Measurements from ENCODE around the gene FERD3L. TPM values are rescaled to one million over a fixed set of nuclear protein-coding genes. Genes with fewer than 3 reads are reported as not detected.
A peak's percentile ranks its signal among the peaks of the same experiment; 100 is the strongest.

Gene FERD3L
- total and polyA plus RNA-seq, 2 experiments from 2014 or later = not detected

DNA sequence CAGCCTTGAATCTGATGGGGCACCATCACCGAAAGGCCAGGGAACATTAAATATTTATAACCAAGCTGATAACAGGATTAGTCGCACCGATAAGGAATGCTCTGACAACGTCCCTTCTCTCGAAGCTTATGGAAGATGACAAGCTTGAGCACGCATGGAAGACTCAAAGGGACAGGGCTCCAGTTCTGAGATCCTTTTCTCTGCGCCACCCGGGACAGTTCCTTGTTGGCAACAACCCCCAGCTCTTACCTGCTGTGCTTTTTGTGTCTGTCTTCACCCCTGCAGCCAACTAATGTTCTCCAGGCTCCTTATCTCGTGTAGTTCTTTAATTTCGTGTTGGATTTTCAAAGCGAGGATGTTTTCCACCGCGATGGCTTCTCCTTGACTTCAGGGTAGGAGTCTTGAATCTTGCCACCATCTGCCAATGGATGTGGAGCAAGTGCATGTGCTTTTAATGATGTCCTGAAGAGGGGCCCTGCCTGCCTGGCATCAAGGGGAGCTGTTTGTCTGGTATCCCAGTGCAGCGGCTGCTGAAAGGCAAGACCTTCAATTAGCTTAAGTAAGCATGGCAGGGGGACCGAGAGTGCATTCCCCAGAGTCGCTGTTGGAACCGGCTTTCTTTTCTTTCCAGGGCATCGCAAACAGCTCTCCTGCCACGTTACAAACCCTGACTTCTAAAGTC, 354 bp upstream of the FERD3L start (continued):
- TF ChIP-seq, protein P1, sequence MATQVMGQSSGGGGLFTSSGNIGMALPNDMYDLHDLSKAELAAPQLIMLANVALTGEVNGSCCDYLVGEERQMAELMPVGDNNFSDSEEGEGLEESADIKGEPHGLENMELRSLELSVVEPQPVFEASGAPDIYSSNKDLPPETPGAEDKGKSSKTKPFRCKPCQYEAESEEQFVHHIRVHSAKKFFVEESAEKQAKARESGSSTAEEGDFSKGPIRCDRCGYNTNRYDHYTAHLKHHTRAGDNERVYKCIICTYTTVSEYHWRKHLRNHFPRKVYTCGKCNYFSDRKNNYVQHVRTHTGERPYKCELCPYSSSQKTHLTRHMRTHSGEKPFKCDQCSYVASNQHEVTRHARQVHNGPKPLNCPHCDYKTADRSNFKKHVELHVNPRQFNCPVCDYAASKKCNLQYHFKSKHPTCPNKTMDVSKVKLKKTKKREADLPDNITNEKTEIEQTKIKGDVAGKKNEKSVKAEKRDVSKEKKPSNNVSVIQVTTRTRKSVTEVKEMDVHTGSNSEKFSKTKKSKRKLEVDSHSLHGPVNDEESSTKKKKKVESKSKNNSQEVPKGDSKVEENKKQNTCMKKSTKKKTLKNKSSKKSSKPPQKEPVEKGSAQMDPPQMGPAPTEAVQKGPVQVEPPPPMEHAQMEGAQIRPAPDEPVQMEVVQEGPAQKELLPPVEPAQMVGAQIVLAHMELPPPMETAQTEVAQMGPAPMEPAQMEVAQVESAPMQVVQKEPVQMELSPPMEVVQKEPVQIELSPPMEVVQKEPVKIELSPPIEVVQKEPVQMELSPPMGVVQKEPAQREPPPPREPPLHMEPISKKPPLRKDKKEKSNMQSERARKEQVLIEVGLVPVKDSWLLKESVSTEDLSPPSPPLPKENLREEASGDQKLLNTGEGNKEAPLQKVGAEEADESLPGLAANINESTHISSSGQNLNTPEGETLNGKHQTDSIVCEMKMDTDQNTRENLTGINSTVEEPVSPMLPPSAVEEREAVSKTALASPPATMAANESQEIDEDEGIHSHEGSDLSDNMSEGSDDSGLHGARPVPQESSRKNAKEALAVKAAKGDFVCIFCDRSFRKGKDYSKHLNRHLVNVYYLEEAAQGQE (IDR thresholded peaks at IDR 0.05; ENCODE audit: unreplicated experiment) = peak; percentile 27
- TF ChIP-seq, protein P2, sequence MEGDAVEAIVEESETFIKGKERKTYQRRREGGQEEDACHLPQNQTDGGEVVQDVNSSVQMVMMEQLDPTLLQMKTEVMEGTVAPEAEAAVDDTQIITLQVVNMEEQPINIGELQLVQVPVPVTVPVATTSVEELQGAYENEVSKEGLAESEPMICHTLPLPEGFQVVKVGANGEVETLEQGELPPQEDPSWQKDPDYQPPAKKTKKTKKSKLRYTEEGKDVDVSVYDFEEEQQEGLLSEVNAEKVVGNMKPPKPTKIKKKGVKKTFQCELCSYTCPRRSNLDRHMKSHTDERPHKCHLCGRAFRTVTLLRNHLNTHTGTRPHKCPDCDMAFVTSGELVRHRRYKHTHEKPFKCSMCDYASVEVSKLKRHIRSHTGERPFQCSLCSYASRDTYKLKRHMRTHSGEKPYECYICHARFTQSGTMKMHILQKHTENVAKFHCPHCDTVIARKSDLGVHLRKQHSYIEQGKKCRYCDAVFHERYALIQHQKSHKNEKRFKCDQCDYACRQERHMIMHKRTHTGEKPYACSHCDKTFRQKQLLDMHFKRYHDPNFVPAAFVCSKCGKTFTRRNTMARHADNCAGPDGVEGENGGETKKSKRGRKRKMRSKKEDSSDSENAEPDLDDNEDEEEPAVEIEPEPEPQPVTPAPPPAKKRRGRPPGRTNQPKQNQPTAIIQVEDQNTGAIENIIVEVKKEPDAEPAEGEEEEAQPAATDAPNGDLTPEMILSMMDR (conservative IDR thresholded peaks at IDR 0.05; ENCODE audit: low read depth in 2 of 2) = no peak

DNA sequence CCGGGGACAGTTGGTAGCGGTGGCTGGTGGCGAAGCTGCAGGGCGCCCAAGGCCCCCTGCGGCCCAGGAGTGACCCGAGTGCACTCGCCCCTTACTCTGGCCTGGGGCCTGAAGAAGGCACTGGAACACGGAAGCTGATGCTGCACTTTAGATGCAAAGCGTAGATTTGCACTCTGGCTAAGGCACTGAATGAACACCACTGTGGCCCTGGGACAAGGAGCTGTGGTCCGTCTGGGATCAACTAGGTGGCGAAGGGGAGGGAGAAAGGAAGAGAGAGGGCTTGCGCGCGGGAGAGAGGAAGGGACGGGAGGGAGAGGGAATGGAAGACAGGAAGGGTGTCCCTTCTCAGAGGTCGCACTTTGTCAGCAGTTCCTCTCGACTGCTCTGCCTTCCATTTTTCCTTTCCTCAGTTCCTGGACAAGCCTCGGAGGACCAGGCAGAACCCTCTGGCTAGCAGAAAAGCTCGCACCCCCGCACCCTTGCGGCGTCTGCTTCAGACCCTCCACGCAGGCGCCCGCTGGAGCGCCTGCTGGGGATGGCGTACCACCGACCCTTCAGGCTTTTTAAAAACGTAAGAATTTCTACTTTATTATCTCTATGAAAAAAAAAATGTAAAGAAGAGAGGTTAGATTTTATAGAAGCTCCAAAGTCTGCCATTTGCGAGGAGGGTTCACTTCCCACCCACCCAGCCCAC, 1.2 kb downstream of the FERD3L start:
- Histone ChIP-seq H3K4me3 (peak overlapping the region; percentile 66), H3K27ac (ENCODE audit: low read depth) (no peak overlapping the region), H3K27me3 (ENCODE audit: insufficient read depth) (peaks cover 99% of the 10 kb centered on the region), H3K4me1 (ENCODE audit: insufficient read depth) (peaks cover 27% of the 10 kb centered on the region), H2AFZ (peak overlapping the region; percentile 94), H3K9me2 (ENCODE audit: insufficient read depth) (no peaks in the 10 kb centered on the region), H3F3A (replicated peaks; ENCODE audit: low read depth) (peaks cover 6% of the 10 kb centered on the region; the same call in 1 of the 2 replicates), H4K20me1 (replicated peaks; ENCODE audit: insufficient read depth) (0 out of 2 replicates have a peak, but pooled peaks cover 4% of the 10 kb centered on the region), H3K36me3 (ENCODE audit: insufficient read depth) (no peaks in the 10 kb centered on the region), H3K79me2 (replicated peaks; ENCODE audit: insufficient read depth) (no peaks in the 10 kb centered on the region), H3K4me2 (peak overlapping the region; percentile 88)
- H3K4me1 Mint-ChIP-seq = peaks cover 37% of the 10 kb centered on the region
- peak overlapping the region; percentile 85 for H3K4me3 Mint-ChIP-seq
- peaks cover 66% of the 10 kb centered on the region for H3K27me3 Mint-ChIP-seq (ENCODE audit: insufficient read depth, low read depth, poor library complexity)
- no peaks in the 10 kb centered on the region for H3K36me3 Mint-ChIP-seq (ENCODE audit: low read depth)
- peak; percentile 76 for DNase-seq (ENCODE audit: low spot score)
- no peak overlapping the region for H3K27ac Mint-ChIP-seq
- H3K9me3 Mint-ChIP-seq = no peaks in the 10 kb centered on the region
- peak; percentile 59 for ATAC-seq
- peak; percentile 81 for TF ChIP-seq EZH2 (IDR thresholded peaks at IDR 0.05; ENCODE audit: low read depth, unreplicated experiment)
- no peak for TF ChIP-seq POLR2AphosphoS5 (IDR thresholded peaks at IDR 0.05; ENCODE audit: low read depth)

DNA sequence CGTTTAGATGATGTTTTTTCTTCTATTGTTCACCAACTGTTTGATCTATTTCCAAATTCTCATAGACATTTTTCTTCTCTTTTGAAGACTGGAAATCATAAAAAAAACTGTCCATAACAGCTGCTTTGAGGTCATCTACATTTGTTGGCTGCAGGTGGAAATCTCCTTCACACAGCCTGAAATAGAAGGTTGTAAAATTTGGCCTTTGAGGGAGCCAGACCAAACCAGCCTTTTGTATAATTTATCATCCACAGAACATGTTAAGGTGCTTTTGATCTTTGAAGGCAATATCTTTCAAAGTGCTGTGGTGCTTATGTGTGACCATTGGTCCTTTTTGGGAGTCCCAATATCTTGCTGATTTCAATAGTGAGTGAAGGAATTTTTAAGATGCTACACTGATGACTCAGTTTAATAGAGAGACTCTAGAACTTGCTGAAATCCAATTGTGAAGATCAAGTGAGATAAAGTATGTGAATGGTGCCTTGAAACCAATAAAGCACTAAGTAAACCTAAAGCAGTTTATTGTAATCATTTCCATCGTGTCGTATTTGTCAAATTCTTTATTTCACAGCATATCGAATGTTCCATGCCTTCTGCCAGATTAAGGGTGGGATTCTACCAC, 5.4 kb downstream of the FERD3L start:
- peaks cover 14% of the 10 kb centered on the region for H3K4me1 Mint-ChIP-seq
- Histone ChIP-seq H3K4me1 (ENCODE audit: insufficient read depth) (peaks cover 10% of the 10 kb centered on the region; the same call in 1 of the 2 replicates), H3K79me2 (replicated peaks; ENCODE audit: insufficient read depth) (no peaks in the 10 kb centered on the region), H3K27me3 (ENCODE audit: insufficient read depth) (peaks cover 57% of the 10 kb centered on the region), H3K4me3 (no peak overlapping the region), H3F3A (replicated peaks; ENCODE audit: low read depth) (no peaks in the 10 kb centered on the region), H3K36me3 (ENCODE audit: insufficient read depth) (no peaks in the 10 kb centered on the region), H3K27ac (ENCODE audit: low read depth) (no peak overlapping the region), H3K9me2 (ENCODE audit: insufficient read depth) (no peaks in the 10 kb centered on the region), H4K20me1 (replicated peaks; ENCODE audit: insufficient read depth) (0 out of 2 replicates have a peak, but pooled peaks cover 4% of the 10 kb centered on the region), H3K4me2 (no peak overlapping the region), H2AFZ (no peak overlapping the region)
- H3K27me3 Mint-ChIP-seq (ENCODE audit: insufficient read depth, low read depth, poor library complexity) = peaks cover 37% of the 10 kb centered on the region
- ATAC-seq = no peak
- no peak for DNase-seq (ENCODE audit: low spot score)
- no peaks in the 10 kb centered on the region for H3K9me3 Mint-ChIP-seq
- no peaks in the 10 kb centered on the region for H3K36me3 Mint-ChIP-seq (ENCODE audit: low read depth)
- no peak overlapping the region for H3K4me3 Mint-ChIP-seq
- H3K27ac Mint-ChIP-seq = no peak overlapping the region
- TF ChIP-seq, protein P3, sequence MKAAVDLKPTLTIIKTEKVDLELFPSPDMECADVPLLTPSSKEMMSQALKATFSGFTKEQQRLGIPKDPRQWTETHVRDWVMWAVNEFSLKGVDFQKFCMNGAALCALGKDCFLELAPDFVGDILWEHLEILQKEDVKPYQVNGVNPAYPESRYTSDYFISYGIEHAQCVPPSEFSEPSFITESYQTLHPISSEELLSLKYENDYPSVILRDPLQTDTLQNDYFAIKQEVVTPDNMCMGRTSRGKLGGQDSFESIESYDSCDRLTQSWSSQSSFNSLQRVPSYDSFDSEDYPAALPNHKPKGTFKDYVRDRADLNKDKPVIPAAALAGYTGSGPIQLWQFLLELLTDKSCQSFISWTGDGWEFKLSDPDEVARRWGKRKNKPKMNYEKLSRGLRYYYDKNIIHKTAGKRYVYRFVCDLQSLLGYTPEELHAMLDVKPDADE (IDR thresholded peaks at IDR 0.05) = no peak
- TF ChIP-seq, protein P2 (conservative IDR thresholded peaks at IDR 0.05; ENCODE audit: low read depth in 2 of 2) = no peak
- no peak for TF ChIP-seq JUNB (IDR thresholded peaks at IDR 0.05; ENCODE audit: unreplicated experiment)
- no peak for TF ChIP-seq STAT1 (IDR thresholded peaks at IDR 0.05; ENCODE audit: unreplicated experiment)
- no peak for TF ChIP-seq CREB1 (CRISPR knock-in tag; IDR thresholded peaks at IDR 0.05; ENCODE audit: low read depth)
